ENCODE measurements around the gene TRPV2.
A peak's percentile ranks its signal among the peaks of the same experiment; 100 is the strongest.
"Not testable (repeated sequence)": the region's sequence is repeated elsewhere in the genome, so short reads cannot be mapped to it uniquely, and the experiment has no call there.

The TRPV2 gene

DNA sequence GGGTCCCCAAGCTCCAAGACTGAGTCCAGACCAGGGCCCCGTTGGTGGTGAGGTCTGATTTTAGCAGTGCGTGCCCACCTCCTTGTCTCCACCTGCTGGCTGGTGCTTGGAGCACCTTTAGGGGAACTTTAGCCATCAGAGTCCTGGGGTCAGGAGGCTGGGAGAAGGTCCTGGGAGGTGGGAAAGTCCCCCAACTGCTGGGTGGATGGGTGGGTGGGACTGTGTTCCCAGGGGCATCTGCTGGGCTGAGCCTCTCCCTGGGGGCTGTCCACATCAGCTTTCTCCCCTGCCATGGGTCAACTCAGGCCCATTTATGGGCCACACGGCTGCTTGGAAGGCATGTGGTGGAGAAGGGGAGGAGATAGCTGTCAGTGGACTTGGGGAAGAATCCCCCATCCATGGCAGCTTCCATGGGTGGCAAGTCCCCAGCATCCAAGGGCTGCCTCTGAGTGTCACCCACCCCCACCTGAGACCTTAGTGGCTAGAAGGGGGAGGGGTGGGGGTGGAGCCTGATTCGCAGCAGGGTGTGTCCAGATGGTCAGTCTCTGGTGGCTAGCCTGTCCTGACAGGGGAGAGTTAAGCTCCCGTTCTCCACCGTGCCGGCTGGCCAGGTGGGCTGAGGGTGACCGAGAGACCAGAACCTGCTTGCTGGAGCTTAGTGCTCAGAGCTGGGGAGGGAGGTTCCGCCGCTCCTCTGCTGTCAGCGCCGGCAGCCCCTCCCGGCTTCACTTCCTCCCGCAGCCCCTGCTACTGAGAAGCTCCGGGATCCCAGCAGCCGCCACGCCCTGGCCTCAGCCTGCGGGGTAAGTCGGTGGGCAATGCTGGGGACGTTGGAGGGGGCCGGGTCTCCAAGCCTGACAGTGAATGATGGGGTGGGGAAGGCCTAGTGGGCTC, at the start of gene TRPV2:
TSS of gene TRPV2 (plus strand) at position 541 of the 894 bp plus-strand sequence. CDS start 2,098 bp downstream, outside the sequence.
- no peak for DNase-seq (ENCODE audit: low read depth, low spot score)

GRCh38 chr17:16371742-16372141, 43.6 kb upstream of the TRPV2 start:
- no peak for DNase-seq (ENCODE audit: low read depth, low spot score)

DNA sequence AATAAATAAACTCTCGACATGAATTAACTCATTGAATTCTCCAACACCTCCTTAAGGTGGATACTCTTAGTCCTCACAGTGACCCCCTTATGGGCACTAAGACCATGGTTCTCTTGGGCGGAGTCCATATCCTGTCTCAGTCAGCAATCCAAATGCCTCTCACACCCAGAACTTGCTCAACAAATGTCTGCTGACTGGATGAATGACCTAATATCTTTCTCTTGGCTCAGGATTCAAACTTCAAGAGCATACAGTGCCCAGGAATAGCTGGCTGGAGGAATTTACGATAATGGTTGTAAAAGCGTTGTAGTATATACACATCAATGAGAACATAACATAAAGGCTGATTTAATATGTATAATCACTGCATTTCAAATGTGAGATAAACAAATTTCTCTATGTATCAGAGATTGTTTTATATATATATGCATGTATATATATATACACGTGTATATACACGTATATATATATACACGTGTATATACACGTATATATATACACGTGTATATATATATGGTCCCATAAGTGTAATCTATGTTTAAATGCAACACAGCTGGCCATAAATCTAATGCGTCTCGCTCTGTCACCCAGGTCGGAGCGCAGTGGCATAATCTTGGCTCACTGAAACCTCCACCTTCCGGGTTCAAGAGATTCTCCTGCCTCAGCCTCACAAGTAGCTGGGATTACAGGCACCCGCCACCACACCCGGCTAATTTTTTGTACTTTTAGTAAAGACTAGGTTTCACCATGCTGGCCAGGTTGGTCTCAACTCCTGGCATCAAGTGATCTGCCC, 41.0 kb upstream of the TRPV2 start:
- DNase-seq (ENCODE audit: low read depth, low spot score) = no peak

- no peak for DNase-seq (ENCODE audit: low read depth, low spot score)
These were observed 37.4 kb upstream of the TRPV2 start for GRCh38 chr17:16377941-16378341.

DNA sequence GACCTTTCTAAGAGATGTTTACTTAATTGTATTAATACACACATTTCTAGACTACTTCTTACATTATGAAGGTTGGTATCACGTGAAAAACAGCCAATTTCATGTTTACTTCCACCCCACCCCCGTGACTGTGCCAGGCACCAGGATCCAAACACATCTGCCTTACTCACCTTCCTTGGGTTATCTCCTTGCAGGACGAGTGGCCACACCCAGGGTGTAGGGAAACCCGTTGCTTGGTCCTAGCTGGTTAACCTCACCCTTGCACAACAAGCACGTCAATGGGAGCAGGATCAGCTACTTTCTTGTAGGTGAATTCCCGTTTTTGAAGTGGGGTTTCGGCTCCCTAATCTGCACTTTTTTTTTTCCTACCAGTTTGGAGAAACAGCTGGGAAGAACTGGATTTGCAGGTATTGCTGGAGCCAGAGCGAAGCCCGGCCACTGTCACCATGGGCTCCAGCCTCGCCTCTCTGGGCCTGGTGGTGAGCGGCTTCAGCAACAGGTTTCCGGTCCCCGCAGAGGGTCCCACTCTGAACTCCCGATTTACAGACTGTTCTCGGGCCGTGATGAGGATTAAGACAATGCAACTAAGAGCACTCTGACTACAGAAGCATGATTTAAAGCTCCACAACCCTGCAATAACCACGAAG, 36.6 kb upstream of the TRPV2 start:
- DNase-seq (ENCODE audit: low read depth, low spot score) = no peak

DNA sequence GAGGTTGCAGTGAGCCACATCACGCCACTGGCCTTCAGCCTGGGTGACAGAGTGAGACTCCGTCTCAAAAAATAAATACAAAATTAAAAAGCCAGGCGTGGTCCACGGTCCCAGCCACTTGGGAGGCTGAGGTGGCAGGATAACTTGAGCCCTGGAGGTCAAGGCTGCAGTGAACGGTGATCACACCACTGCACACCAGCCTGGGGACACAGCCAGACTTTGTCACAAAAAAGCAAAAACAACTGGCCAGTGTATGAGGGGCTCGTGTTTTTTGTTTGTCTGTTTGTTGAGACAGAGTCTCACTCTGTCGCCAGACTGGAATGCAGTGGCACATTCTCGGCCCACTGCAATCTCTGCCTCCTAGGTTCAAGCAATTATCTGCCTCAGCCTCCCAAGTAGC, 35.7 kb upstream of the TRPV2 start:
- DNase-seq (ENCODE audit: low read depth, low spot score) = no peak

DNA sequence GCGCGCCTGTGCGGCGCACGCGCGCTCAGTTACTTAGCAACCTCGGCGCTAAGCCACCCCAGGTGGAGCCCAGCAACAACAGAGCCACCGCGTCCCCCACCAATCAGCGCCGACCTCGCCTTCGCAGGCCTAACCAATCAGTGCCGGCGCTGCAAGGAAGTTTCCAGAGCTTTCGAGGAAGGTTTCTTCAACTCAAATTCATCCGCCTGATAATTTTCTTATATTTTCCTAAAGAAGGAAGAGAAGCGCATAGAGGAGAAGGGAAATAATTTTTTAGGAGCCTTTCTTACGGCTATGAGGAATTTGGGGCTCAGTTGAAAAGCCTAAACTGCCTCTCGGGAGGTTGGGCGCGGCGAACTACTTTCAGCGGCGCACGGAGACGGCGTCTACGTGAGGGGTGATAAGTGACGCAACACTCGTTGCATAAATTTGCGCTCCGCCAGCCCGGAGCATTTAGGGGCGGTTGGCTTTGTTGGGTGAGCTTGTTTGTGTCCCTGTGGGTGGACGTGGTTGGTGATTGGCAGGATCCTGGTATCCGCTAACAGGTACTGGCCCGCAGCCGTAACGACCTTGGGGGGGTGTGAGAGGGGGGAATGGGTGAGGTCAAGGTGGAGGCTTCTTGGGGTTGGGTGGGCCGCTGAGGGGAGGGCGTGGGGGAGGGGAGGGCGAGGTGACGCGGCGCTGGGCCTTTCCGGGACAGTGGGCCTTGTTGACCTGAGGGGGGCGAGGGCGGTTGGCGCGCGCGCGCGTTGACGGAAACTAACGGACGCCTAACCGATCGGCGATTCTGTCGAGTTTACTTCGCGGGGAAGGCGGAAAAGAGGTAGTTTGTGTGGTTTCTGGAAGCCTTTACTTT, 34.5 kb upstream of the TRPV2 start, which contains the start of gene UBB:
TSS of gene UBB (plus strand) at position 452 of the 856 bp plus-strand sequence. CDS start 817 bp downstream, outside the sequence.
- peak; percentile 85 for DNase-seq (ENCODE audit: low read depth, low spot score)

DNA sequence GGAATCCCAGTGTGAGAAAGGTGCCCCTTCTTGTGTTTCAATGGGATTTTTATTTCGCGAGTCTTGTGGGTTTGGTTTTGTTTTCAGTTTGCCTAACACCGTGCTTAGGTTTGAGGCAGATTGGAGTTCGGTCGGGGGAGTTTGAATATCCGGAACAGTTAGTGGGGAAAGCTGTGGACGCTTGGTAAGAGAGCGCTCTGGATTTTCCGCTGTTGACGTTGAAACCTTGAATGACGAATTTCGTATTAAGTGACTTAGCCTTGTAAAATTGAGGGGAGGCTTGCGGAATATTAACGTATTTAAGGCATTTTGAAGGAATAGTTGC, 33.9 kb upstream of the TRPV2 start:
- DNase-seq (ENCODE audit: low read depth, low spot score) = peak; percentile 1

GRCh38 chr17:16383216-16383615, 32.2 kb upstream of the TRPV2 start:
- DNase-seq (ENCODE audit: low read depth, low spot score) = no peak

DNA sequence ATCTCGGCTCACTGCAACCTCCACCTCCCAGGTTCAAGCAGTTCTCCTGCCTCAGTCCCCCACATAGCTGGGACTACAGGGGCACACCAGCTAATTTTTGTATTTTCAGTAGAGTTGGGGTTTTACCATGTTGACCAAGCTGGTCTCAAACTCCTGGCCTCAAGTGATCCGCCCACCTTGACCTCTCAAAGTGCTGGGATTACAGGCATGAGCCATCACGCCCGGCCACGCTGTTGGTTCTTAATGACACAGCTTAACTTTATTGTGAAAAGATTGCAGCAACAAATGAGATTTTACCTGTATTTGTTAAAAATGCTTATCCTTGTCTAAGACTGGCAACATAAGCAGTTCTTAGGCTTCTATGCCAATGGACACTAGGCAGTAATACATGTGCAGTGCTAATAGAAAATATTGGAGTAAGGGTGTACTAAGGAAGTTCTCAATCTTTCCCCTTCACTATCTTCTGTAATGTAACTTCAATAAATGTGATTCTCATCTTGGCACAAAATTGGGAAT, 31.5 kb upstream of the TRPV2 start:
- DNase-seq (ENCODE audit: low read depth, low spot score) = no peak

DNA sequence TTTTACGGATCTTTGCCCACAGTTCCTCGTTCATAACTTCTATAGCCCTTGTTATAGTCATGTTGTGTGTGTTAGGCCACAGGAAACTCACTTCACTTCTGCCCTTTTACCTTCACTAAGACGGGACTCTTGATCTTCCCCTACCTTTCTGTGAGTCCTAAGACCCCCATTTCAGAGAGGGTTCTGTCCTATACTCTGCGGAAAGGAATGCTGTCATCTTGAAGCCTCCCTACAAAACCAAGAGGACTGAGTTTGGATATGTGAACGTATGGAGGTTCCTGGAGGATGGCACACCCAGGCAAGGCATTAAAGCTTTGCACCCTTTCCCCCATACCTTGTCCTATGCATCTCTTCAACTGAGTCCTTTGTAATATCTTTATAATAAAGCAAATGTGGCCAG, 30.8 kb upstream of the TRPV2 start:
- no peak for DNase-seq (ENCODE audit: low read depth, low spot score)

DNA sequence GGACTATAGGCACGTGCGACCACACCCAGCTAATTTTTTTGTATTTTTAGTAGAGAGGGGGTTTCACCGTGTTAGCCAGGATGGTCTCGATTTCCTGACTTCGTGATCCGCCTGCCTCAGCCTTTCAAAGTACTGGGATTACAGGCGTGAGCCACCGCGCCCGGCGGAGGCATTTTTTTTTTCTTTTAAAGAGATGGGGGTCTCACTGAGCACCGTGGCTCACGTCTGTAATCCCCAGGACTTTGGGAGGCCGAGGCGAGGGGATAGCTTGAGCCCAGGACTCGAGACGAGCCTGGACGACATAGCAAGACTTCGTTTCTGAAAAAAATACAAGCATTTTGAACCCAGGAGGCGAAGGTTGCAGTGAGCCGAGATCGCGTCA, 29.3 kb upstream of the TRPV2 start:
- not testable (repeated sequence) for DNase-seq (ENCODE audit: low read depth, low spot score)

GRCh38 chr17:16391451-16391850, 23.9 kb upstream of the TRPV2 start:
- no peak for DNase-seq (ENCODE audit: low read depth, low spot score)

DNA sequence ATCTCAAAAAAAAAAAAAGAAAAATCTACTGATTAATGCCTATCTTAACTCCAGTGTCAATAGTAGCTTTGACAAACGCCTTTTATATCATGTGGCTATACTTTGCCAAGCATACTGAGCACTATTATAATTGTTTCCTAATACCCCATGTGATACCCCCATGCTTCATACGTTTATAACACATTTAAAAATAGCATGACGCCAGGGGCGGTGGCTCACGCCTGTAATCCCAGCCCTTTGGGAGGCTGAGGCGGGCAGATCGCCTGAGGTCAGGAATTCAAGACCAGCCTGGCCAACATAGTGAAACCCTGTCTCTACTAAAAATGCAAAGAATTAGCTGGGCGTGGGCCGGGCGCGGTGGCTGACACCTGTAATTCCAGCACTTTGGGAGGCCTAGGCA, 22.9 kb upstream of the TRPV2 start:
- not testable (repeated sequence) for DNase-seq (ENCODE audit: low read depth, low spot score)

DNA sequence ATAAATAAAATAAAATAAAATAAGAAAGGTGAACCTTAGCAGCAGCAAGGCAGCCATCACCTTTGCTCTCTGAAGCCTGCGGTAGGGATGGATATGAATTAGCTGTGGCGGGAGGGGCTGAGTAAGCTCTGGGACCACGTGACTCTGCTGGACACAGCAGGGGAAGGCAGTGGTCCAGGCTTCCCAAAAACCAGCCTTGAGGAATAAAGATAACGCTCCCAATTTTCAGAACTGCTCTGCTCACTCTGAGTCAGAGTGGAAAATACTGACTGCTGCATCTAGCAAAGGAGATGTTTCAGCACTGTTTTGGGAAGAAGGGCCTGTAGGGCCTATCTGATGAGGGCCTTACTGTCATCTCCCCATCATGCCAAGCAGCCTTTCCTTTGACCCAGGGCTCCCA, 19.5 kb upstream of the TRPV2 start:
- not testable (repeated sequence) for DNase-seq (ENCODE audit: low read depth, low spot score)

DNA sequence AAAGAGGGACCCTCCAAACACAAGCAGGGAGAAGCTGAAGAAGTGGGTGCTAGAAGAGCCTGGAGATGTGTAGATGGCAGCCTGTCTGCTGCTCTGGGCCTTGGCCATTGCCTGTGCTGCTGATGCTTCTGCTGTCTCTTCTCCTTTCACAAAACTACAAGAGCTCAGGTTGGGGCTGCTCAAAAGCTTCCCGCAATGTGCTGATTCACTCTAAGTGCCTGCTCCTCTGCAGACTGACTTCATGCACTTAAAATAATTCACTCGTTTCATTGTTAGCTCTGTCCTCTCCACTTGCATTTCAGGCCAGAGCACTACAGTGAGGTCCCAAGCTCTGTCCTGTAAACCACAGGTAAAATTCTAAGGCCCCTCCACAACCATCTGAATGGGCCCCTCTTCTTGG, 18.7 kb upstream of the TRPV2 start:
- DNase-seq (ENCODE audit: low read depth, low spot score) = not testable (repeated sequence)

DNA sequence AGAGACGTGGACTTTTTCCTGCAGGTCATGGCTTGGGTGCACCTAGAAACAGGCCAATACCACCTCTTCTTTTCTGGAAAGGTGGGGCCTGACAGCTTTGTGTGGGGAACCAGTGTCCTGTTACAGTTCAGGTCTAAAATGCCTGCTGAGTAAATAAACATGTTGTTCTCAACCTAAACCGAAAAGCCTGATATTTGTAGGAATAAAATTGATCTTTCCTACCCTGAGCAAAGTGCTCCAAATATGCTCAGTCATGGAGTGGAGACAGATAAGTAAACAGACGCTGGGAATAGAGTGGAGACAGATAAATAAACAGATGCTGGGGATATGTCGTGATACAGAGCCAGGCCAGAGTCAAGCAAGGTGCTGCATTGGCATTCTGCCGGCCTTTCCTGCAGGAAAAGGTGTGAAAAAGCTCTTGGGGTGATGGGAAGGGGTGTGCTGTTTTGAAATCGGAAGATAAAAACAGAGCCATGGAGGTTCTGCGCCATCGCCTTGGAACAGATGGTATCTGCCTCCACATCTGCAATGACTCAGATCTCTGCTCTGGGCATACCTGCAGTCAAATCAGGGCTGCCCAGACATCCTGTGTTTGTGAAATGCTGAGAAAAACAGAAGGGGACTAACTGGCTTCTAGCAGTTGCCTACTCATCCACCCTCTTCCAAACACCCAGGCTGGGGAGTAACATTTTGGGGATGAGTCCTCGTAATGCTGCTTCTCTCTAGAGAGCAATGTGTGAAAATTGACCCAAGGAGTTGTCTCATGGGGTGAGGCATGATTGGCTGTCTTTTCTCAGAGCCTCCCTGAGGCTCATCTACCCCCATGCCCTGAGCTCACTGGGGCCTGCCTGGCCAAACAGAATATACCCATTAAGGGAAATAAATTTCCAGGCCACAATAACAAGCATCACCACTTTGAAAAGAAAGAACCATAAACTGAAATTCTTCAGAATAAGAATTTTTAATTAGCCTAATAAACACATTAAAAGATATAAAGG, 16.8 kb upstream of the TRPV2 start:
- DNase-seq (ENCODE audit: low read depth, low spot score) = no peak

GRCh38 chr17:16403847-16404246, 11.5 kb upstream of the TRPV2 start:
- not testable (repeated sequence) for DNase-seq (ENCODE audit: low read depth, low spot score)

GRCh38 chr17:16406742-16407674, 8.4 kb upstream of the TRPV2 start:
- no peak for DNase-seq (ENCODE audit: low read depth, low spot score)
